Esophagus muscularis mucosa (tissue), 4 donors: ENCODE results near the gene RRAGA. TPM values are rescaled to one million over a fixed set of nuclear protein-coding genes. Genes with fewer than 3 reads are reported as not detected.

ENCODE experiments used
- DNase-seq: peaks from one replicate; pipeline ENCODE4 v3.0.0-alpha.2; 2017; ENCODE audit errors: extremely low spot score
- H3K27ac ChIP-seq, 4 donors: fragments of 200-600 bp; sonication (generic); replicated peaks in 1 of 4; 1 replicate in 3 of 4; 2 replicates in 1 of 4; pipeline ENCODE4 v1.5.1; 2016 to 2019; ENCODE audit warnings: mild to moderate bottlenecking in 1 of 4
- H3K27me3 ChIP-seq, 4 donors: fragments of 200-600 bp; sonication (generic); one replicate each; pipeline versions ENCODE4 v1.5.1 to v1.6.0; 2016 to 2019
- H3K36me3 ChIP-seq, 4 donors: fragments of 200-600 bp; sonication (generic); one replicate each; pipeline ENCODE4 v1.5.1; 2016 to 2019
- H3K4me1 ChIP-seq, 4 donors: fragments of 200-600 bp; sonication (generic); one replicate each; pipeline ENCODE4 v1.5.1; 2016 to 2019
- H3K4me3 ChIP-seq, 4 donors: fragments of 200-600 bp; sonication (generic); 1 replicate in 2 of 4; 2 replicates in 2 of 4; pipeline ENCODE4 v1.5.1; 2016 to 2019; ENCODE audit warnings: mild to moderate bottlenecking in 4 of 4, moderate library complexity in 1 of 4
- H3K9me3 ChIP-seq, 4 donors: fragments of 200-600 bp; sonication (generic); 1 replicate in 3 of 4; 2 replicates in 1 of 4; pipeline ENCODE4 v1.5.1; 2016 to 2019
- CTCF ChIP-seq, 3 experiments: fragments of 200-600 bp in 2 of 3; fragments of 450-650 bp in 1 of 3; sonication (generic) in 2 of 3; IDR thresholded peaks; one replicate each; pipeline ENCODE4 v1.5.1; 2017 to 2019; ENCODE audit warnings: antibody characterized with exemption in 3 of 3, mild to moderate bottlenecking in 2 of 3, moderate library complexity in 1 of 3
- EP300 ChIP-seq: sonication (generic); formaldehyde crosslinking; IDR thresholded peaks from one replicate; pipeline ENCODE4 v1.6.1; 2017; ENCODE audit warnings: antibody characterized with exemption
- POLR2A ChIP-seq: fragments of 450-650 bp; IDR thresholded peaks from one replicate; pipeline ENCODE4 v1.6.1; 2017; ENCODE audit warnings: antibody characterized with exemption, moderate library complexity, mild to moderate bottlenecking, low read depth
- POLR2AphosphoS5 ChIP-seq, 2 donors: sonication (generic); formaldehyde crosslinking; IDR thresholded peaks; one replicate each; pipeline ENCODE4 v1.6.1; 2017; ENCODE audit warnings: antibody characterized with exemption in 2 of 2
- WGBS: methylation state at CpG from one replicate; pipeline ENCODE4 v1.1.5; 2018; 5-methylcytosine and 5-hydroxymethylcytosine counted together
- intact Hi-C: fragments of 100-400 bp; cut with DNase I; formaldehyde crosslinking; loops from one replicate; pipeline ENCODE4 v1.15.1; 2023
- total RNA-seq, 4 donors: library from RNA; depleted of rRNA; stranded (reverse); fragments of >200 nt; gene quantifications; one replicate each; pipeline versions ENCODE4 v1.1.0 to v1.2.1, GENCODE V29; 2016

RRAGA gene
- 10 to 100 TPM; 51.0 to 94.3 (median 70.0) TPM for total RNA-seq

DNA sequence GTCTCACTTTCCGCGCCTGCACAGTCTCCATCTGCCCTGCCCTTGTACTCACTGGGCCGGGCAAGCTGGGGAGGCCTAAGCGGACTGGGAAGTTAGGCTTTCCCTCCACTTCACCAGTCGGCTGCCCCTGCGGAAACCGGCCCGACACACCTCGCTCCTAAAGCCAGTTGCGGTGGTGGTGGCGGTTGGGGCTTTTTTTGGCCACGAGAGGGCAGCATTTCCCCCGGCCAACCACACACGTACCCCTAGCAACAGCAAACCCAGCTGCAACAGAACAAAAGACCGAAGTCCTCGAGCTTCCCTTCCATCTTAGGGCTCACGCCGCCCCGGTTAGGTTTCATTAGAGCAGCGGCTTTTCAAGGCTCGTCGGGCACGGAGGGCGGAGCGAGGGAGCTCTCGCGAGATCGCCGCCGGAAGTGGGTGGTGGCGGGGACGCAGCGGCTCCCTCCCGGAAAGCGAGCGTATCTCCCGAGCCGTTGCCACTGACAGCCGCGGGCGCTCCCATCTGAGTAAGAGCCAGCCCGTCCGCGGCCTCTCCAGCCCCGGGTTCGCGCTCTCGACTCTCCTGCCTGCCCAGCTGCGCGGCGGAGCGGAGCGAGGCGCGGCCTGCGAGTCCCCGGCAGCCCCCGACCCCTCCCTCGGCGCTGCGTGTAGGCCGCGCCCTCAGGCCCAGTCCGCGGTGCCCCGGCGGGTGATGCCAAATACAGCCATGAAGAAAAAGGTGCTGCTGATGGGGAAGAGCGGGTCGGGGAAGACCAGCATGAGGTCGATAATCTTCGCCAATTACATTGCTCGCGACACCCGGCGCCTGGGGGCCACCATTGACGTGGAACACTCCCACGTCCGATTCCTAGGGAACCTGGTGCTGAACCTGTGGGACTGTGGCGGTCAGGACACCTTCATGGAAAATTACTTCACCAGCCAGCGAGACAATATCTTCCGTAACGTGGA is at the start of gene RRAGA:
Gene RRAGA (plus strand): TSS at position 462 of the 951 bp plus-strand sequence. CDS start 233 bp downstream, at position 695.
- Histone ChIP-seq H3K27me3 (no peaks in the 10 kb centered on the region), H3K27ac (peak within 1 kb of the TSS; percentile 92 to 99 (median 96)), H3K4me1 (peaks cover 23 to 46% (median 41%) of the 10 kb centered on the region in 4 donors), H3K9me3 (no peaks in the 10 kb centered on the region), H3K4me3 (peak within 1 kb of the TSS; percentile 76 to 95 (median 86)), H3K36me3 (peaks cover 0 to 5% (median 0%) of the 10 kb centered on the region in 4 donors)
- peak; percentile 79 for TF ChIP-seq POLR2A
- TF ChIP-seq CTCF (IDR thresholded peaks at IDR 0.05), result peak; percentile 75 to 88 (median 83)
- peak; percentile 92 to 93 for TF ChIP-seq POLR2AphosphoS5 (IDR thresholded peaks at IDR 0.05)
- TF ChIP-seq EP300, result no peak
- intact Hi-C loops, result loop anchor here (2.0 to 5.0 kb wide), 3 partner anchors 78 to 408 kb away; partner anchors contain the start of gene PLIN2
- DNase-seq, result peak; percentile 98
- WGBS, result 0% methylated on average over 31 of the region's 82 CpGs

- no peaks in the 10 kb centered on the region for H3K36me3 ChIP-seq
- 87% methylated on average over 10 of the region's 16 CpGs for WGBS
Observed at GRCh38 chr9:19000133-19000532, 49.1 kb upstream of the RRAGA start.

GRCh38 chr9:19009391-19009965 is 39.7 kb upstream of the RRAGA start:
- 80% methylated on average over 5 of the region's 5 CpGs for WGBS
- TF ChIP-seq CTCF (IDR thresholded peaks at IDR 0.05) (no peak), POLR2A (no peak), POLR2AphosphoS5 (IDR thresholded peaks at IDR 0.05) (no peak), EP300 (no peak)
- H3K4me3 ChIP-seq, result no peak overlapping the region
- intact Hi-C loops, result no loop called here
- H3K36me3 ChIP-seq, result no peaks in the 10 kb centered on the region
- no peak overlapping the region for H3K27ac ChIP-seq
- no peaks in the 10 kb centered on the region for H3K9me3 ChIP-seq
- H3K4me1 ChIP-seq, result peaks cover 0 to 23% (median 11%) of the 10 kb centered on the region in 4 donors
- H3K27me3 ChIP-seq, result no peaks in the 10 kb centered on the region
- peak; percentile 39 for DNase-seq

More at GRCh38 chr9:19000133-19000532, 49.1 kb upstream of the RRAGA start:
- TF ChIP-seq EP300 (no peak), CTCF (IDR thresholded peaks at IDR 0.05) (no peak), POLR2A (no peak), POLR2AphosphoS5 (IDR thresholded peaks at IDR 0.05) (no peak)
- DNase-seq, result peak; percentile 47
- Histone ChIP-seq H3K27me3 (no peaks in the 10 kb centered on the region), H3K4me1 (no peaks in the 10 kb centered on the region), H3K4me3 (no peak overlapping the region), H3K27ac (no peak overlapping the region), H3K9me3 (no peaks in the 10 kb centered on the region)
- intact Hi-C loops, result no loop called here

GRCh38 chr9:19018201-19018600 is 31.0 kb upstream of the RRAGA start:
- Histone ChIP-seq H3K4me1 (peaks cover 0 to 3% (median under 1%) of the 10 kb centered on the region in 4 donors), H3K36me3 (no peaks in the 10 kb centered on the region), H3K4me3 (no peak overlapping the region), H3K27ac (no peak overlapping the region), H3K27me3 (no peaks in the 10 kb centered on the region), H3K9me3 (no peaks in the 10 kb centered on the region)
- no peak for DNase-seq
- 65% methylated on average over 4 of the region's 4 CpGs for WGBS
- intact Hi-C loops, result loop anchor here (10.0 kb wide), 1 partner anchor 323 kb away; no protein-coding TSS in a partner anchor
- TF ChIP-seq POLR2A (no peak), POLR2AphosphoS5 (IDR thresholded peaks at IDR 0.05) (no peak), EP300 (no peak), CTCF (IDR thresholded peaks at IDR 0.05) (no peak)
